Endodermal cell (in vitro differentiated cells): ENCODE results near the gene GRIA3. TPM values are rescaled to one million over a fixed set of nuclear protein-coding genes. Genes with fewer than 3 reads are reported as not detected.

ENCODE experiments used
- DNase-seq: peaks from one replicate; pipeline ENCODE4 v3.0.0-alpha.2; 2017
- H3K27ac ChIP-seq: 2 replicates; pipeline ENCODE4 v1.5.1; 2013; ENCODE audit warnings: mild to moderate bottlenecking, low read depth, low read length, moderate library complexity
- H3K27me3 ChIP-seq: 2 replicates; pipeline ENCODE4 v1.6.1; 2013; ENCODE audit warnings: mild to moderate bottlenecking, low read length, moderate library complexity; ENCODE audit not compliant: insufficient read depth, control insufficient read depth, poor library complexity, severe bottlenecking
- H3K36me3 ChIP-seq: 2 replicates; pipeline ENCODE4 v1.7.0; 2013; ENCODE audit warnings: mild to moderate bottlenecking, low read length, moderate library complexity; ENCODE audit not compliant: control insufficient read depth, insufficient read depth
- H3K4me1 ChIP-seq: one replicate; pipeline ENCODE4 v1.7.0; 2013; ENCODE audit warnings: low read length; ENCODE audit not compliant: control insufficient read depth, insufficient read depth
- H3K4me3 ChIP-seq: 2 replicates; pipeline ENCODE4 v1.5.1; 2013; ENCODE audit warnings: mild to moderate bottlenecking, low read length, moderate library complexity
- H3K9ac ChIP-seq: 2 replicates; pipeline ENCODE4 v1.6.1; 2013; ENCODE audit warnings: mild to moderate bottlenecking, low read length, moderate library complexity; ENCODE audit not compliant: poor library complexity, severe bottlenecking; ENCODE audit errors: extremely low read depth
- H3K9me3 ChIP-seq: 2 replicates; pipeline ENCODE4 v1.6.1; 2013; ENCODE audit warnings: mild to moderate bottlenecking, low read length, moderate library complexity; ENCODE audit not compliant: control insufficient read depth
- H3K27ac Mint-ChIP-seq: 2 replicates; pipeline ENCODE4 v1.8.0; 2020; ENCODE audit warnings: mixed read lengths
- H3K27me3 Mint-ChIP-seq: 2 replicates; pipeline ENCODE4 v1.8.0; 2021; ENCODE audit warnings: mild to moderate bottlenecking, mixed read lengths; ENCODE audit not compliant: insufficient read depth
- H3K36me3 Mint-ChIP-seq: 2 replicates; pipeline ENCODE4 v1.8.0; 2020; ENCODE audit warnings: low read depth, mixed read lengths
- H3K4me1 Mint-ChIP-seq: 2 replicates; pipeline ENCODE4 v1.8.0; 2020; ENCODE audit warnings: mixed read lengths
- H3K4me3 Mint-ChIP-seq: 2 replicates; pipeline ENCODE4 v1.8.0; 2020; ENCODE audit warnings: mild to moderate bottlenecking, moderate library complexity, mixed read lengths
- H3K9me3 Mint-ChIP-seq: 2 replicates; pipeline ENCODE4 v1.8.0; 2020; ENCODE audit warnings: mild to moderate bottlenecking, mixed read lengths
- CTCF ChIP-seq: fragments of 200-600 bp; sonication (generic); conservative IDR thresholded peaks from 2 replicates; pipeline ENCODE4 v1.5.0; 2021; ENCODE audit warnings: antibody characterized with exemption, mild to moderate bottlenecking
- WGBS, 2 experiments: methylation state at CpG; one replicate each; pipeline versions ENCODE4 v1.1.5 to v1.1.7; 2013; ENCODE audit warnings: missing lambda C conversion rate in 2 of 2, mixed read lengths in 1 of 2; ENCODE audit not compliant: insufficient coverage in 1 of 2, insufficient read length in 1 of 2; 5-methylcytosine and 5-hydroxymethylcytosine counted together
- total RNA-seq, 2 donors: library from RNA; stranded (reverse); fragmentation: NEBNext Ultra II Directional in 1 of 2; extraction: Animal tissue kit (Norgen Biotek cat#: 25700) in 1 of 2; gene quantifications; 2 replicates in 1 of 2; 3 replicates in 1 of 2; pipeline ENCODE4 v1.2.1, GENCODE V29; 2021

Gene GRIA3
- total RNA-seq, 2 donors from 2014 or later: 5.7 to 12.2 TPM

GRCh38 chrX:123450222-123450621, 266.1 kb downstream of the GRIA3 start:
- Mint-ChIP-seq H3K4me1 (no peaks in the 10 kb centered on the region), H3K36me3 (no peaks in the 10 kb centered on the region), H3K9me3 (peaks cover 34% of the 10 kb centered on the region), H3K27ac (no peak overlapping the region), H3K4me3 (no peak overlapping the region), H3K27me3 (no peaks in the 10 kb centered on the region)
- Histone ChIP-seq H3K9ac (no peak overlapping the region), H3K4me1 (no peaks in the 10 kb centered on the region), H3K36me3 (no peaks in the 10 kb centered on the region), H3K27ac (no peak overlapping the region), H3K9me3 (no peaks in the 10 kb centered on the region), H3K27me3 (no peaks in the 10 kb centered on the region), H3K4me3 (no peak overlapping the region)
- WGBS, 2 experiments: 10% methylated on average over 2 of the region's 3 CpGs; no CpG with 5 or more reads in 1 of the 2 experiments
- peak; percentile 52 for DNase-seq
- TF ChIP-seq CTCF: peak; percentile 70

GRCh38 chrX:123454712-123455431, 270.8 kb downstream of the GRIA3 start:
- WGBS, 2 experiments: 90% methylated on average over 1 of the region's 1 CpG; no CpG with 5 or more reads in 1 of the 2 experiments
- Mint-ChIP-seq H3K9me3 (peaks cover 26% of the 10 kb centered on the region), H3K27me3 (no peaks in the 10 kb centered on the region), H3K36me3 (no peaks in the 10 kb centered on the region), H3K27ac (no peak overlapping the region), H3K4me3 (no peak overlapping the region), H3K4me1 (no peaks in the 10 kb centered on the region)
- H3K27ac ChIP-seq: no peak overlapping the region
- no peaks in the 10 kb centered on the region for H3K9me3 ChIP-seq
- no peak for DNase-seq
- H3K27me3 ChIP-seq: no peaks in the 10 kb centered on the region
- TF ChIP-seq CTCF: no peak
- H3K9ac ChIP-seq: no peak overlapping the region
- H3K4me3 ChIP-seq: no peak overlapping the region
- H3K36me3 ChIP-seq: no peaks in the 10 kb centered on the region
- no peaks in the 10 kb centered on the region for H3K4me1 ChIP-seq

- Histone ChIP-seq H3K27ac (no peak overlapping the region), H3K36me3 (no peaks in the 10 kb centered on the region), H3K27me3 (no peaks in the 10 kb centered on the region), H3K4me3 (no peak overlapping the region), H3K9me3 (no peaks in the 10 kb centered on the region), H3K9ac (no peak overlapping the region), H3K4me1 (no peaks in the 10 kb centered on the region)
- DNase-seq: no peak
- Mint-ChIP-seq H3K27me3 (no peaks in the 10 kb centered on the region), H3K27ac (no peak overlapping the region), H3K4me3 (no peak overlapping the region), H3K9me3 (peaks cover 22% of the 10 kb centered on the region), H3K36me3 (no peaks in the 10 kb centered on the region), H3K4me1 (no peaks in the 10 kb centered on the region)
- no peak for TF ChIP-seq CTCF
- WGBS, 2 experiments: 83 to 100% methylated on average over 1 of the region's 1 CpG
Observed at GRCh38 chrX:123455693-123456092, 271.6 kb downstream of the GRIA3 start.
